HepG2 (cell line): ENCODE measurements around the gene ZBTB9. TPM values are rescaled to one million over a fixed set of nuclear protein-coding genes. Genes with fewer than 3 reads are reported as not detected.

Source experiments
- ATAC-seq: fragments of 200-7000 bp; cut with Tn5 transposase; 3 replicates; pipeline ENCODE4 v1.9.1; 2020; ENCODE audit warnings: mild to moderate bottlenecking, moderate library complexity
- BruUV-seq: library from RNA; stranded (reverse); fragments of 400-500 nt; replicated peaks from 2 replicates; lab custom pipeline; 2021; lab: Mats Ljungman, UMichigan
- CTCF ChIA-PET: fragments of 300-600 bp; formaldehyde crosslinking; extraction: SDS; loops from one replicate; lab custom pipeline; 2021; ENCODE audit warnings: low total read pairs, inconsistent platforms, low intra/inter-chr PET ratio; lab: Yijun Ruan, JAX
- POLR2A ChIA-PET: fragments of 350-600 bp; sonication (Branson Sonifier 250); formaldehyde crosslinking; loops from one replicate; lab custom pipeline; 2020; ENCODE audit warnings: antibody characterized with exemption, inconsistent platforms; lab: Yijun Ruan, JAX
- DNase-seq: peaks from one replicate; pipeline ENCODE4 v3.0.0-alpha.2; 2015; ENCODE audit warnings: low spot score
- FAIRE-seq: peaks from 3 replicates; lab custom pipeline; 2011; peaks lifted over from hg19 to GRCh38; lab: Jason Lieb, UNC
- H2AFZ ChIP-seq: one replicate; pipeline ENCODE4 v1.6.1; 2011; ENCODE audit warnings: low read length, inconsistent platforms
- H3K27ac ChIP-seq: fragments of 300-600 bp; 3 replicates; pipeline ENCODE4 v1.8.0; 2011; ENCODE audit warnings: mixed run types, mild to moderate bottlenecking, mixed read lengths, low read length, inconsistent platforms; ENCODE audit not compliant: insufficient read depth; ENCODE audit errors: extremely low read length
- H3K27me3 ChIP-seq, 2 experiments: fragments of 200-600 bp in 1 of 2; 2 replicates in 1 of 2; 3 replicates in 1 of 2; pipeline versions ENCODE4 v1.6.0 to v1.8.0; 2011; ENCODE audit warnings: low read length in 2 of 2, mild to moderate bottlenecking in 2 of 2, moderate library complexity in 2 of 2, inconsistent platforms in 1 of 2; ENCODE audit not compliant: insufficient read depth in 2 of 2, control insufficient read depth in 1 of 2
- H3K36me3 ChIP-seq, 2 experiments: fragments of 200-600 bp in 1 of 2; replicated peaks in 1 of 2; 2 replicates in 1 of 2; 3 replicates in 1 of 2; pipeline versions ENCODE4 v1.5.1 to v1.8.0; 2011; ENCODE audit warnings: low read length in 2 of 2, inconsistent platforms in 1 of 2; ENCODE audit not compliant: insufficient read depth in 2 of 2, control insufficient read depth in 1 of 2
- H3K4me1 ChIP-seq: 2 replicates; pipeline ENCODE4 v1.5.1; 2012; ENCODE audit warnings: low read length, inconsistent platforms; ENCODE audit not compliant: insufficient read depth
- H3K4me2 ChIP-seq: 2 replicates; pipeline ENCODE4 v1.6.0; 2011; ENCODE audit warnings: low read depth, low read length, inconsistent platforms
- H3K4me3 ChIP-seq, 3 experiments: fragments of 200-600 bp in 1 of 3; sonication (generic), shearing (Covaris generic) in 1 of 3; replicated peaks in 1 of 3; 2 replicates each; pipeline ENCODE4 v1.5.1; 2011 to 2016; ENCODE audit warnings: low read length in 3 of 3, inconsistent platforms in 2 of 3, low read depth in 2 of 3, mild to moderate bottlenecking in 2 of 3, control low read depth in 1 of 3, mixed read lengths in 1 of 3; ENCODE audit not compliant: insufficient read depth in 1 of 3
- H3K79me2 ChIP-seq: one replicate; pipeline ENCODE4 v1.6.1; 2011; ENCODE audit warnings: low read length, inconsistent platforms; ENCODE audit not compliant: insufficient read depth
- H3K9ac ChIP-seq: 2 replicates; pipeline ENCODE4 v1.6.0; 2011; ENCODE audit warnings: mild to moderate bottlenecking, low read depth, low read length, inconsistent platforms; ENCODE audit not compliant: insufficient read depth
- H3K9me3 ChIP-seq: 2 replicates; pipeline ENCODE4 v1.5.1; 2012; ENCODE audit warnings: mild to moderate bottlenecking, low read length
- H4K20me1 ChIP-seq: 2 replicates; pipeline ENCODE4 v1.6.0; 2011; ENCODE audit warnings: inconsistent platforms, mild to moderate bottlenecking, low read length, moderate library complexity; ENCODE audit not compliant: insufficient read depth
- AGO2 ChIP-seq: fragments of 200-400 bp; formaldehyde crosslinking; optimal IDR thresholded peaks from 2 replicates; pipeline ENCODE3; 2017; ENCODE audit warnings: mild to moderate bottlenecking, low read depth, low read length, moderate library complexity
- BRCA1 ChIP-seq: sonication (generic); formaldehyde crosslinking; IDR thresholded peaks from 2 replicates; pipeline ENCODE4 v1.4.0; 2020; ENCODE audit warnings: missing genetic modification reagents
- FOXA3 ChIP-seq: IDR thresholded peaks from 2 replicates; pipeline ENCODE4 v1.6.1; 2016; ENCODE audit warnings: missing genetic modification reagents, missing compliant biosample characterization
- HNRNPLL ChIP-seq: fragments of 200-400 bp; formaldehyde crosslinking; IDR thresholded peaks from 2 replicates; pipeline ENCODE4 v1.6.1; 2017; ENCODE audit warnings: mild to moderate bottlenecking, low read depth, low read length; ENCODE audit not compliant: poor library complexity, severe bottlenecking
- RAD21 ChIP-seq: fragments of 450-650 bp; formaldehyde crosslinking; IDR thresholded peaks from 2 replicates; pipeline ENCODE4 v1.5.0; 2020; ENCODE audit warnings: mild to moderate bottlenecking
- STAG1 ChIP-seq: sonication (generic); formaldehyde crosslinking; IDR thresholded peaks from 2 replicates; pipeline ENCODE4 v1.4.0; 2020; ENCODE audit warnings: missing genetic modification reagents
- TBP ChIP-seq: sonication (generic); formaldehyde crosslinking; IDR thresholded peaks from 2 replicates; pipeline ENCODE4 v1.5.0; 2020; ENCODE audit warnings: missing genetic modification reagents
- ZNF709 ChIP-seq: sonication (generic); formaldehyde crosslinking; IDR thresholded peaks from 2 replicates; pipeline ENCODE4 v1.5.0; 2020; ENCODE audit warnings: mild to moderate bottlenecking, missing genetic modification reagents
- ZNF770 ChIP-seq: sonication (generic); formaldehyde crosslinking; IDR thresholded peaks from 2 replicates; pipeline ENCODE4 v1.5.0; 2020; ENCODE audit warnings: mild to moderate bottlenecking, missing genetic modification reagents
- WGBS: methylation state at CpG from one replicate; pipeline ENCODE4 v1.1.6; 2017; ENCODE audit warnings: low lambda C conversion rate; 5-methylcytosine and 5-hydroxymethylcytosine counted together
- in situ Hi-C: cut with HindIII; loops from 2 replicates; pipeline ENCODE4 v1.10.0; 2017; ENCODE audit warnings: low pct_unique_long_range_greater_than_20kb; ENCODE audit not compliant: extremely low pct_ligation_motif_present
- intact Hi-C: fragments of 100-400 bp; cut with micrococcal nuclease; formaldehyde crosslinking; loops from one replicate; pipeline ENCODE4 v1.10.0; 2022; ENCODE audit not compliant: unreplicated experiment
- polyA plus RNA-seq, 8 experiments: library from polyadenylated mRNA; depleted of rRNA in 3 of 8; stranded (reverse) in 7 of 8; unstranded in 1 of 8; fragments of >200 nt; fragmentation: Illumina TruSeq in 4 of 8; extraction: Trizol in 4 of 8; gene quantifications; 2 replicates each; pipeline versions ENCODE4 v1.2.1 to v1.2.3, GENCODE V29; 2011 to 2016; ENCODE audit warnings: low read depth in 4 of 8, missing spikeins in 1 of 8, mixed read lengths in 1 of 8; ENCODE audit not compliant: insufficient read depth in 1 of 8
- total RNA-seq, 5 experiments: library from RNA; depleted of rRNA; stranded (reverse); fragments of >200 nt; fragmentation: Illumina TruSeq; extraction: Trizol; gene quantifications; 2 replicates each; pipeline ENCODE4 v1.2.3, GENCODE V29; 2016; ENCODE audit warnings: low read depth in 1 of 5
- TF ChIP-seq, protein P1 (sequence below): sonication (generic); formaldehyde crosslinking; IDR thresholded peaks from 2 replicates; pipeline ENCODE4 v1.4.0; 2020; ENCODE audit warnings: mild to moderate bottlenecking, missing genetic modification reagents
- TF ChIP-seq, protein P2 (sequence below): sonication (generic); formaldehyde crosslinking; IDR thresholded peaks from 2 replicates; pipeline ENCODE4 v1.5.0; 2020; ENCODE audit warnings: mild to moderate bottlenecking, missing genetic modification reagents, moderate library complexity

The ZBTB9 gene
- total and polyA plus RNA-seq, 2 of the 13 experiments (the other 11 are each of a cell fraction or from before 2014, with no cell fraction given) = 5.3 to 9.2 TPM

DNA sequence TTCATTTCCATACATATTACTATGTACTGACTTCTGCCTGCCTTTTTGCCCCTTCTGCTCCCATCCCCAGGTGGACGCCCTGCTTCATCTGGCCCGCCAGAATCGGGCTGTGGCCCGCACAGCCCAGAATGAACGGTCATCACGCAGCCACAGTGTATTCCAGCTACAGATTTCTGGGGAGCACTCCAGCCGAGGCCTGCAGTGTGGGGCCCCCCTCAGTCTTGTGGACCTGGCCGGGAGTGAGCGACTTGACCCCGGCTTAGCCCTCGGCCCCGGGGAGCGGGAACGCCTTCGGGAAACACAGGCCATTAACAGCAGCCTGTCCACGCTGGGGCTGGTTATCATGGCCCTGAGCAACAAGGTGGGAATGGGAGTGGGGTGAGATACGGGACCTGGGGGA lies 48.2 kb upstream of the ZBTB9 start:
- ATAC-seq (no peak), DNase-seq (no peak), FAIRE-seq (no peak)
- no peaks in the 10 kb centered on the region for H3K27me3 ChIP-seq
- H3K36me3 ChIP-seq = peaks cover 31 to 62% of the 10 kb centered on the region in 2 experiments
- peaks cover under 1% of the 10 kb centered on the region for H3K79me2 ChIP-seq
- H3K4me1 ChIP-seq = peaks cover 12% of the 10 kb centered on the region
- 97% methylated on average over 17 of the region's 17 CpGs for WGBS
- in situ Hi-C loops (loop anchor here (25.0 kb wide), 1 partner anchor 119 kb away; the partner anchor contains the start of genes B3GALT4, PFDN6, RGL2 and WDR46), intact Hi-C loops (no loop called here)
- no peak overlapping the region for H3K4me3 ChIP-seq
- H3K9ac ChIP-seq = no peak overlapping the region
- no peaks in the 10 kb centered on the region for H3K9me3 ChIP-seq
- no TSS peak for BruUV-seq
- no peak overlapping the region for H3K4me2 ChIP-seq
- TF ChIP-seq, protein P1, sequence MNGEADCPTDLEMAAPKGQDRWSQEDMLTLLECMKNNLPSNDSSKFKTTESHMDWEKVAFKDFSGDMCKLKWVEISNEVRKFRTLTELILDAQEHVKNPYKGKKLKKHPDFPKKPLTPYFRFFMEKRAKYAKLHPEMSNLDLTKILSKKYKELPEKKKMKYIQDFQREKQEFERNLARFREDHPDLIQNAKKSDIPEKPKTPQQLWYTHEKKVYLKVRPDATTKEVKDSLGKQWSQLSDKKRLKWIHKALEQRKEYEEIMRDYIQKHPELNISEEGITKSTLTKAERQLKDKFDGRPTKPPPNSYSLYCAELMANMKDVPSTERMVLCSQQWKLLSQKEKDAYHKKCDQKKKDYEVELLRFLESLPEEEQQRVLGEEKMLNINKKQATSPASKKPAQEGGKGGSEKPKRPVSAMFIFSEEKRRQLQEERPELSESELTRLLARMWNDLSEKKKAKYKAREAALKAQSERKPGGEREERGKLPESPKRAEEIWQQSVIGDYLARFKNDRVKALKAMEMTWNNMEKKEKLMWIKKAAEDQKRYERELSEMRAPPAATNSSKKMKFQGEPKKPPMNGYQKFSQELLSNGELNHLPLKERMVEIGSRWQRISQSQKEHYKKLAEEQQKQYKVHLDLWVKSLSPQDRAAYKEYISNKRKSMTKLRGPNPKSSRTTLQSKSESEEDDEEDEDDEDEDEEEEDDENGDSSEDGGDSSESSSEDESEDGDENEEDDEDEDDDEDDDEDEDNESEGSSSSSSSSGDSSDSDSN (CRISPR knock-in tag) = no peak
- peak; percentile 76 for TF ChIP-seq AGO2
- peak; percentile 16 for TF ChIP-seq HNRNPLL
- no peak overlapping the region for H3K27ac ChIP-seq
- H2AFZ ChIP-seq = no peak overlapping the region
- ChIA-PET CTCF (interaction anchor here (1.4 to 1.7 kb wide), 2 partner anchors 126 to 130 kb away, joined by 4 to 13 read pairs; partner anchors contain the start of gene B3GALT4), POLR2A (no interaction called here)
- no peaks in the 10 kb centered on the region for H4K20me1 ChIP-seq

- Histone ChIP-seq H3K4me3 (no peak overlapping the region), H4K20me1 (no peaks in the 10 kb centered on the region), H3K27me3 (no peaks in the 10 kb centered on the region), H3K9ac (no peak overlapping the region), H3K27ac (no peak overlapping the region), H3K4me1 (peaks cover 21% of the 10 kb centered on the region), H3K79me2 (peaks cover 5% of the 10 kb centered on the region), H3K36me3 (peaks cover 31 to 56% of the 10 kb centered on the region in 2 experiments), H3K4me2 (no peak overlapping the region), H3K9me3 (no peaks in the 10 kb centered on the region), H2AFZ (no peak overlapping the region)
- POLR2A ChIA-PET = interaction anchor here (0.6 to 0.8 kb wide), 3 partner anchors 89 to 437 kb away, joined by 3 read pairs; partner anchors contain the start of gene ZBTB22
- TF ChIP-seq ZNF770 (CRISPR knock-in tag) (peak; percentile 88), BRCA1 (CRISPR knock-in tag) (no peak), FOXA3 (CRISPR knock-in tag) (0 out of 2 replicates have a peak, but pooled peaks have one; percentile 28), RAD21 (CRISPR knock-in tag) (0 out of 2 replicates have a peak, but pooled peaks have one; percentile 19), ZNF709 (CRISPR knock-in tag) (no peak), TBP (CRISPR knock-in tag) (no peak), STAG1 (CRISPR knock-in tag) (peak; percentile 58)
- TF ChIP-seq, protein P2, sequence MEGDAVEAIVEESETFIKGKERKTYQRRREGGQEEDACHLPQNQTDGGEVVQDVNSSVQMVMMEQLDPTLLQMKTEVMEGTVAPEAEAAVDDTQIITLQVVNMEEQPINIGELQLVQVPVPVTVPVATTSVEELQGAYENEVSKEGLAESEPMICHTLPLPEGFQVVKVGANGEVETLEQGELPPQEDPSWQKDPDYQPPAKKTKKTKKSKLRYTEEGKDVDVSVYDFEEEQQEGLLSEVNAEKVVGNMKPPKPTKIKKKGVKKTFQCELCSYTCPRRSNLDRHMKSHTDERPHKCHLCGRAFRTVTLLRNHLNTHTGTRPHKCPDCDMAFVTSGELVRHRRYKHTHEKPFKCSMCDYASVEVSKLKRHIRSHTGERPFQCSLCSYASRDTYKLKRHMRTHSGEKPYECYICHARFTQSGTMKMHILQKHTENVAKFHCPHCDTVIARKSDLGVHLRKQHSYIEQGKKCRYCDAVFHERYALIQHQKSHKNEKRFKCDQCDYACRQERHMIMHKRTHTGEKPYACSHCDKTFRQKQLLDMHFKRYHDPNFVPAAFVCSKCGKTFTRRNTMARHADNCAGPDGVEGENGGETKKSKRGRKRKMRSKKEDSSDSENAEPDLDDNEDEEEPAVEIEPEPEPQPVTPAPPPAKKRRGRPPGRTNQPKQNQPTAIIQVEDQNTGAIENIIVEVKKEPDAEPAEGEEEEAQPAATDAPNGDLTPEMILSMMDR (CRISPR knock-in tag) = peak; percentile 54
- DNase-seq (peak; percentile 47), ATAC-seq (no peak), FAIRE-seq (peak; percentile 59)
- BruUV-seq = no TSS peak
- in situ Hi-C loops = loop anchor here (25.0 kb wide), 1 partner anchor 120 kb away; the partner anchor contains the start of genes B3GALT4, PFDN6, RGL2 and WDR46
- CTCF ChIA-PET = interaction anchor here (1.4 to 1.7 kb wide), 2 partner anchors 127 to 131 kb away, joined by 4 to 13 read pairs; partner anchors contain the start of gene B3GALT4
- 88% methylated on average over 5 of the region's 5 CpGs for WGBS
- intact Hi-C loops = no loop called here
Observed at GRCh38 chr6:33407132-33407718, 47.2 kb upstream of the ZBTB9 start.
